Endothelial cell of umbilical vein (primary cell): ENCODE results near the gene MATR3. TPM values are rescaled to one million over a fixed set of nuclear protein-coding genes. Genes with fewer than 3 reads are reported as not detected.
A peak's percentile ranks its signal among the peaks of the same experiment; 100 is the strongest.

ENCODE experiments used
- BruUV-seq: library from RNA; stranded (reverse); fragments of 400-500 nt; replicated peaks from 2 replicates; lab custom pipeline; 2021; lab: Mats Ljungman, UMichigan
- CTCF ChIA-PET: fragments of 300-600, 350-600 bp; sonication (Branson Sonifier 250); formaldehyde crosslinking; loops from one replicate; lab custom pipeline; 2021; ENCODE audit warnings: antibody characterized with exemption, inconsistent platforms; lab: Charles Lee
- POLR2A ChIA-PET: fragments of 300-600, 350-600 bp; sonication (Branson Sonifier 250); formaldehyde crosslinking; loops from one replicate; lab custom pipeline; 2021; ENCODE audit warnings: antibody characterized with exemption, inconsistent platforms; lab: Charles Lee
- DNase-seq: peaks from one replicate; pipeline ENCODE4 v3.0.0-alpha.2; 2011; ENCODE audit warnings: low read depth, low spot score
- FAIRE-seq: peaks from 2 replicates; lab custom pipeline; 2011; peaks lifted over from hg19 to GRCh38; lab: Jason Lieb, UNC
- H2AFZ ChIP-seq: 2 replicates; pipeline ENCODE4 v1.6.0; 2012; ENCODE audit warnings: low read depth, low read length, control low read depth, inconsistent platforms
- H3K27ac ChIP-seq: 2 replicates; pipeline ENCODE4 v1.5.1; 2011; ENCODE audit warnings: low read depth, mild to moderate bottlenecking, control low read depth, low read length, moderate library complexity; ENCODE audit not compliant: insufficient read depth
- H3K27me3 ChIP-seq, 2 experiments: 2 replicates each; pipeline versions ENCODE4 v1.6.0 to v1.6.1; 2011; ENCODE audit warnings: low read length in 2 of 2, mixed read lengths in 1 of 2; ENCODE audit not compliant: control insufficient read depth in 2 of 2, insufficient read depth in 2 of 2
- H3K36me3 ChIP-seq, 2 experiments: 2 replicates in 1 of 2; 3 replicates in 1 of 2; pipeline ENCODE4 v1.5.1; 2011; ENCODE audit warnings: low read length in 2 of 2, mild to moderate bottlenecking in 1 of 2, moderate library complexity in 1 of 2; ENCODE audit not compliant: control insufficient read depth in 2 of 2, insufficient read depth in 2 of 2; ENCODE audit errors: extremely low read depth in 1 of 2
- H3K4me1 ChIP-seq: 3 replicates; pipeline ENCODE4 v1.5.1; 2011; ENCODE audit warnings: mild to moderate bottlenecking, low read length; ENCODE audit not compliant: control insufficient read depth, insufficient read depth; ENCODE audit errors: extremely low read depth
- H3K4me2 ChIP-seq: 2 replicates; pipeline ENCODE4 v1.6.1; 2011; ENCODE audit warnings: low read length, control low read depth, mixed read lengths; ENCODE audit not compliant: insufficient read depth
- H3K4me3 ChIP-seq, 3 experiments: fragments of 200-600 bp in 1 of 3; sonication (generic), shearing (Covaris generic) in 1 of 3; replicated peaks in 1 of 3; 2 replicates each; pipeline ENCODE4 v1.5.1; 2011 to 2016; ENCODE audit warnings: control low read depth in 3 of 3, low read length in 3 of 3, mild to moderate bottlenecking in 2 of 3, inconsistent platforms in 1 of 3, low read depth in 1 of 3, moderate library complexity in 1 of 3; ENCODE audit not compliant: insufficient read depth in 1 of 3
- H3K79me2 ChIP-seq: 2 replicates; pipeline ENCODE4 v1.6.0; 2012; ENCODE audit warnings: low read length, inconsistent platforms; ENCODE audit not compliant: control insufficient read depth, insufficient read depth
- H3K9ac ChIP-seq: replicated peaks from 2 replicates; pipeline ENCODE3; 2011; ENCODE audit warnings: low read length, control low read depth; ENCODE audit not compliant: insufficient read depth; ENCODE audit errors: extremely low read depth
- H3K9me1 ChIP-seq: replicated peaks from 3 replicates; pipeline ENCODE4 v1.6.0; 2011; ENCODE audit warnings: mild to moderate bottlenecking, low read length; ENCODE audit not compliant: control insufficient read depth, insufficient read depth; ENCODE audit errors: extremely low read depth
- H3K9me3 ChIP-seq: replicated peaks from 2 replicates; pipeline ENCODE4 v1.5.1; 2012; ENCODE audit warnings: low read length, inconsistent platforms; ENCODE audit not compliant: control insufficient read depth, insufficient read depth
- H4K20me1 ChIP-seq: replicated peaks from 2 replicates; pipeline ENCODE3; 2011; ENCODE audit warnings: mild to moderate bottlenecking, low read length; ENCODE audit not compliant: control insufficient read depth, insufficient read depth; ENCODE audit errors: extremely low read depth
- CTCF ChIP-seq, 2 donors: IDR thresholded peaks; 1 replicate in 1 of 2; 2 replicates in 1 of 2; pipeline ENCODE4 v1.5.1; 2011; ENCODE audit warnings: low read length in 2 of 2, mild to moderate bottlenecking in 2 of 2, moderate library complexity in 2 of 2, control low read depth in 1 of 2, inconsistent platforms in 1 of 2, low read depth in 1 of 2; ENCODE audit not compliant: insufficient read depth in 1 of 2; ENCODE audit errors: extremely low read depth in 1 of 2
- EZH2 ChIP-seq: IDR thresholded peaks from 2 replicates; pipeline ENCODE4 v1.6.1; 2012; ENCODE audit warnings: borderline replicate concordance, low read depth, mild to moderate bottlenecking, moderate library complexity, low read length, inconsistent platforms; ENCODE audit not compliant: severe bottlenecking
- FOS ChIP-seq: IDR thresholded peaks from 2 replicates; pipeline ENCODE4 v1.6.1; 2011; ENCODE audit warnings: mild to moderate bottlenecking, low read length, moderate library complexity, borderline replicate concordance; ENCODE audit not compliant: insufficient read depth
- GATA2 ChIP-seq: IDR thresholded peaks from 2 replicates; pipeline ENCODE4 v1.7.0; 2011; ENCODE audit warnings: low read depth, mild to moderate bottlenecking, moderate library complexity, mixed read lengths, low read length; ENCODE audit not compliant: insufficient read length, insufficient read depth
- JUN ChIP-seq: IDR thresholded peaks from 2 replicates; pipeline ENCODE4 v1.6.1; 2011; ENCODE audit warnings: borderline replicate concordance, low read depth; ENCODE audit not compliant: insufficient read length, insufficient read depth
- MAX ChIP-seq: IDR thresholded peaks from 2 replicates; pipeline ENCODE4 v1.6.1; 2011; ENCODE audit not compliant: insufficient read depth, insufficient read length
- MYC ChIP-seq: IDR thresholded peaks from one replicate; pipeline ENCODE4 v1.6.1; 2011; ENCODE audit warnings: mild to moderate bottlenecking, low read depth, low read length
- POLR2A ChIP-seq: IDR thresholded peaks from 2 replicates; pipeline ENCODE4 v1.6.1; 2012; ENCODE audit warnings: low read depth, mild to moderate bottlenecking, control low read depth, low read length
- POLR2AphosphoS5 ChIP-seq: IDR thresholded peaks from 2 replicates; pipeline ENCODE4 v1.6.1; 2012; ENCODE audit warnings: low read depth, mild to moderate bottlenecking, control low read depth, low read length, moderate library complexity; ENCODE audit not compliant: insufficient read depth
- dilution Hi-C: fragments of 300-500 bp; cut with MboI; formaldehyde crosslinking; loops from one replicate; pipeline ENCODE4 v1.15.0; 2019; ENCODE audit warnings: low sequenced_read_pairs; ENCODE audit not compliant: extremely low pct_ligation_motif_present
- intact Hi-C: fragments of 100-400 bp; cut with micrococcal nuclease; formaldehyde crosslinking; loops from one replicate; pipeline ENCODE4 v1.10.0; 2022
- polyA plus RNA-seq, 4 experiments: library from polyadenylated mRNA; depleted of rRNA in 3 of 4; stranded (reverse) in 3 of 4; unstranded in 1 of 4; fragments of >200 nt; gene quantifications; 2 replicates each; pipeline versions ENCODE4 v1.2.1 to v1.2.3, GENCODE V29; 2011 to 2012; ENCODE audit warnings: missing spikeins in 1 of 4
- total RNA-seq: library from RNA; stranded (reverse); gene quantifications from 2 replicates; pipeline ENCODE4 v1.2.3, GENCODE V29; 2021

Gene MATR3
- total and polyA plus RNA-seq, 2 donors (not counting 3 experiments of a cell fraction or from before 2014, with no cell fraction given) = 64.0 to 158 TPM

- Histone ChIP-seq H3K4me3 (peak overlapping the region in 1 of 3 experiments; percentile 28), H3K9ac (no peak overlapping the region), H2AFZ (no peak overlapping the region), H3K4me2 (peak overlapping the region; percentile 80), H3K79me2 (peaks cover 48% of the 10 kb centered on the region), H3K27ac (no peak overlapping the region), H3K9me3 (no peaks in the 10 kb centered on the region), H3K9me1 (no peaks in the 10 kb centered on the region), H4K20me1 (no peaks in the 10 kb centered on the region), H3K27me3 (no peaks in the 10 kb centered on the region), H3K36me3 (peaks cover 0 to 12% of the 10 kb centered on the region in 2 experiments), H3K4me1 (peaks cover 27% of the 10 kb centered on the region)
- DNase-seq (no peak), FAIRE-seq (peak; percentile 15)
- dilution Hi-C loops = no loop called here
- intact Hi-C loops = no loop called here
- POLR2A ChIA-PET = no interaction called here
- CTCF ChIA-PET = interaction anchor here (1.3 to 2.4 kb wide), 3 partner anchors 16 to 697 kb away, joined by 3 to 8 read pairs (median 4); partner anchors contain the start of gene PAIP2
- BruUV-seq = no TSS peak
- TF ChIP-seq JUN (no peak), POLR2A (peak; percentile 44)
Observed at GRCh38 chr5:139275956-139276355, 17.6 kb upstream of the MATR3 start.

- Histone ChIP-seq H3K79me2 (peaks cover 48% of the 10 kb centered on the region), H3K4me2 (peak overlapping the region; percentile 80), H3K27me3 (no peaks in the 10 kb centered on the region), H3K9me1 (no peaks in the 10 kb centered on the region), H3K36me3 (peaks cover 0 to 13% of the 10 kb centered on the region in 2 experiments), H3K9me3 (no peaks in the 10 kb centered on the region), H4K20me1 (no peaks in the 10 kb centered on the region), H3K4me3 (peak overlapping the region in 1 of 3 experiments; percentile 28), H3K27ac (no peak overlapping the region), H2AFZ (no peak overlapping the region), H3K4me1 (peaks cover 27% of the 10 kb centered on the region), H3K9ac (no peak overlapping the region)
- dilution Hi-C loops (no loop called here), intact Hi-C loops (no loop called here)
- no peak for DNase-seq
- ChIA-PET POLR2A (no interaction called here), CTCF (interaction anchor here (1.3 to 2.4 kb wide), 3 partner anchors 15 to 697 kb away, joined by 3 to 8 read pairs (median 4); partner anchors contain the start of gene PAIP2)
- no peak for FAIRE-seq
- TF ChIP-seq POLR2AphosphoS5 (no peak), FOS (no peak), GATA2 (no peak), POLR2A (no peak), EZH2 (no peak), CTCF (IDR thresholded peaks at IDR 0.05; ENCODE audit: extremely low read depth in 1 of 2, insufficient read depth in 1 of 2, low read depth in 1 of 2, low read length in 2 of 2) (no peak), JUN (no peak), MYC (no peak), MAX (no peak)
- BruUV-seq = no TSS peak
Observed at GRCh38 chr5:139276426-139276825, 17.1 kb upstream of the MATR3 start.
